Smooth muscle cell (in vitro differentiated cells): ENCODE data around the gene SLC12A8. TPM values are rescaled to one million over a fixed set of nuclear protein-coding genes. Genes with fewer than 3 reads are reported as not detected.
"Not testable (repeated sequence)": the region's sequence is repeated elsewhere in the genome, so short reads cannot be mapped to it uniquely, and the experiment has no call there.

Experiments
- DNase-seq: peaks from one replicate; lab custom pipeline; 2025; ENCODE audit not compliant: unreplicated experiment; lab: John Stamatoyannopoulos, UW
- H2AFZ ChIP-seq: fragments of 200-600 bp; sonication (generic); 2 replicates; pipeline ENCODE4 v1.6.0; 2016; ENCODE audit warnings: antibody characterized with exemption, low read depth, mild to moderate bottlenecking
- H3F3A ChIP-seq: fragments of 200-600 bp; sonication (generic); 2 replicates; pipeline ENCODE4 v1.6.0; 2017; ENCODE audit warnings: antibody characterized with exemption, low read depth
- H3K27ac ChIP-seq: fragments of 200-600 bp; sonication (generic); 2 replicates; pipeline ENCODE4 v1.5.1; 2016; ENCODE audit warnings: low read depth, mild to moderate bottlenecking
- H3K27me3 ChIP-seq: fragments of 200-600 bp; sonication (generic); 2 replicates; pipeline ENCODE4 v1.6.1; 2016; ENCODE audit warnings: low read depth, mild to moderate bottlenecking
- H3K36me3 ChIP-seq: fragments of 200-600 bp; sonication (generic); 2 replicates; pipeline ENCODE4 v1.5.1; 2016; ENCODE audit warnings: low read depth
- H3K4me1 ChIP-seq: fragments of 200-600 bp; sonication (generic); 2 replicates; pipeline ENCODE4 v1.5.1; 2016; ENCODE audit warnings: low read depth
- H3K4me2 ChIP-seq: fragments of 200-600 bp; sonication (generic); 2 replicates; pipeline ENCODE4 v1.6.0; 2016; ENCODE audit warnings: mild to moderate bottlenecking
- H3K4me3 ChIP-seq: fragments of 200-600 bp; sonication (generic); 2 replicates; pipeline ENCODE4 v1.5.1; 2016; ENCODE audit warnings: mild to moderate bottlenecking
- H3K79me2 ChIP-seq: fragments of 200-600 bp; sonication (generic); 2 replicates; pipeline ENCODE4 v1.6.0; 2016; ENCODE audit warnings: low read depth, mild to moderate bottlenecking
- H3K9ac ChIP-seq: fragments of 200-600 bp; sonication (generic); 2 replicates; pipeline ENCODE4 v1.6.0; 2016; ENCODE audit warnings: low read depth
- H3K9me3 ChIP-seq: fragments of 200-600 bp; sonication (generic); replicated peaks from 2 replicates; pipeline ENCODE4 v1.5.1; 2016; ENCODE audit warnings: low read depth
- H4K20me1 ChIP-seq: fragments of 200-600 bp; sonication (generic); 2 replicates; pipeline ENCODE4 v1.6.0; 2016; ENCODE audit warnings: low read depth
- WGBS: methylation state at CpG from one replicate; pipeline ENCODE4 v1.1.7; 2016; ENCODE audit warnings: low lambda C conversion rate; 5-methylcytosine and 5-hydroxymethylcytosine counted together
- polyA plus RNA-seq: library from polyadenylated mRNA; unstranded; fragments of >200 nt; fragmentation: Nextera tagmentation; extraction: Ambion mirVana; gene quantifications from 2 replicates; pipeline ENCODE4 v1.2.1, GENCODE V29; 2016
- total RNA-seq: library from RNA; depleted of rRNA; stranded (reverse); fragments of >200 nt; gene quantifications from 2 replicates; pipeline ENCODE4 v1.2.3, GENCODE V29; 2014
- TF ChIP-seq, protein P1 (sequence below): fragments of 200-600 bp; sonication (generic); IDR thresholded peaks from 2 replicates; pipeline ENCODE4 v1.5.1; 2017; ENCODE audit warnings: borderline replicate concordance, mild to moderate bottlenecking, antibody characterized with exemption; ENCODE audit not compliant: insufficient read depth, poor library complexity, severe bottlenecking

Gene SLC12A8
- total and polyA plus RNA-seq, 2 experiments from 2014 or later, result 28.5 to 54.3 TPM

DNA sequence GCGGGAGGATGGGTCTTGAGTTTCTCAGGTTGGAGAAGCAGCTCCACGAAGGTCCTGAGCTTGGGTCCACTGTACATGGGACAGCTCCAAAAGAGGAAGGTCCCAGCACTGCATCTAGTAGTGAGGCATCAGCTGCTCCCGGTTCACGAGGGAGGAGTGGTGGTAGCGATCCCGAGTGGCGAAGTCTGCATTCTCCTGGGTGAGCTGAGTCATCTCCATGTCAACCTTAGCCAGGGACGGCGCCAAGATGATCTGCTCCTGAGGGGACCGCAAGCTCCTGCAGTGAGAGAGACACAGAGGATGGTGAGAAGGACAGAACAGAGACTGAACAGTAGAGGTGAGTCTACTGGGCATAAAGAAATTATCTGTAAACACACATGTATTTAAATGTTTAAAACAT is 128.8 kb downstream of the SLC12A8 start:
- DNase-seq, result no peak
- Histone ChIP-seq H3K9ac (no peak overlapping the region), H3K4me2 (no peak overlapping the region), H2AFZ (no peak overlapping the region), H3K27ac (no peak overlapping the region), H3F3A (peaks cover 5% of the 10 kb centered on the region), H3K36me3 (no peaks in the 10 kb centered on the region), H3K9me3 (no peaks in the 10 kb centered on the region), H3K27me3 (no peaks in the 10 kb centered on the region), H3K79me2 (no peaks in the 10 kb centered on the region), H3K4me3 (no peak overlapping the region), H3K4me1 (no peaks in the 10 kb centered on the region), H4K20me1 (no peaks in the 10 kb centered on the region)
- TF ChIP-seq, protein P1, sequence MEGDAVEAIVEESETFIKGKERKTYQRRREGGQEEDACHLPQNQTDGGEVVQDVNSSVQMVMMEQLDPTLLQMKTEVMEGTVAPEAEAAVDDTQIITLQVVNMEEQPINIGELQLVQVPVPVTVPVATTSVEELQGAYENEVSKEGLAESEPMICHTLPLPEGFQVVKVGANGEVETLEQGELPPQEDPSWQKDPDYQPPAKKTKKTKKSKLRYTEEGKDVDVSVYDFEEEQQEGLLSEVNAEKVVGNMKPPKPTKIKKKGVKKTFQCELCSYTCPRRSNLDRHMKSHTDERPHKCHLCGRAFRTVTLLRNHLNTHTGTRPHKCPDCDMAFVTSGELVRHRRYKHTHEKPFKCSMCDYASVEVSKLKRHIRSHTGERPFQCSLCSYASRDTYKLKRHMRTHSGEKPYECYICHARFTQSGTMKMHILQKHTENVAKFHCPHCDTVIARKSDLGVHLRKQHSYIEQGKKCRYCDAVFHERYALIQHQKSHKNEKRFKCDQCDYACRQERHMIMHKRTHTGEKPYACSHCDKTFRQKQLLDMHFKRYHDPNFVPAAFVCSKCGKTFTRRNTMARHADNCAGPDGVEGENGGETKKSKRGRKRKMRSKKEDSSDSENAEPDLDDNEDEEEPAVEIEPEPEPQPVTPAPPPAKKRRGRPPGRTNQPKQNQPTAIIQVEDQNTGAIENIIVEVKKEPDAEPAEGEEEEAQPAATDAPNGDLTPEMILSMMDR, result no peak
- 75% methylated on average over 10 of the region's 10 CpGs for WGBS

DNA sequence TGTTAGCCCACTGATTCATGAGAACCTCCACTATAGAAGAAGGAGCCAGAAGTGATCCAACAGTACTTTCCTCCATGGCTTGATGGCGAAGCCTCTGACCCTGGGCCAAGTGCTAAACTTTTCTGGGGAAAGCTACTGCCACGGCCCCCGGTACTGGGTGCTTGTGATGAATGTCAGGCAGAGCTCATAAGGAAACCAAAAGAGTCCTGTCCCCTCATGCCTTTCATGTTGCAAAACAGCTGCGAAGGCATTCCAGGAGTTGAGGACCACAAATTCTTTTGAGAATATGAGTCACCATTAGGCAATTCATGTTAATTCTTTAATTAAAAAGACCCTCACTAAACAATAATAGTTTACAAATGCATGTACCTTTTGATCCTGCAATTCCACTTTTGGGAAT is 130.2 kb downstream of the SLC12A8 start:
- H3K9ac ChIP-seq, result not testable (repeated sequence)

DNA sequence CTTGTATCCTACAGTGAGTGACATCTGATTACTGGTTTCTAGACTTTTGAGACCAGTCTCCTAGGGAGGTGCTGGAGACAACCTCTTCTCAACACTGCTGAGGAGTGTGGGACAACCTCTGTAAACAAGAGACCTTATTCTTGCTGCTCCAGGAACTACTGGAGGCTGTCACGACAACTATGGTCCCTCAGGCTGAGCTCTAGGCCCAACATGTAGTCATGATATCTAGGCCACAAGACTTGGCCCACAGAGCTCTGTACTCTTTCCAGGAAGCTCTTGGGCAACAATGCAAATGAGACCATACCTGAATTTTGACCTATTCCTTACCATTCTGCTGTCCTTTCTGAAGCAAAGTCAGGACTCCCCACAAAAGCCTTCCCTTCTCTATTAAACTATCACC is 132.5 kb downstream of the SLC12A8 start:
- H3K4me3 ChIP-seq, result no peak overlapping the region
- no peaks in the 10 kb centered on the region for H3K4me1 ChIP-seq
- H3F3A ChIP-seq, result no peaks in the 10 kb centered on the region
- TF ChIP-seq, protein P1, result no peak
- H3K27me3 ChIP-seq, result no peaks in the 10 kb centered on the region
- H3K9me3 ChIP-seq, result no peaks in the 10 kb centered on the region
- H3K79me2 ChIP-seq, result no peaks in the 10 kb centered on the region
- H2AFZ ChIP-seq, result no peak overlapping the region
- no peaks in the 10 kb centered on the region for H3K36me3 ChIP-seq
- no peak overlapping the region for H3K27ac ChIP-seq
- 73% methylated on average over 1 of the region's 1 CpG for WGBS
- no peak overlapping the region for H3K9ac ChIP-seq
- H4K20me1 ChIP-seq, result no peaks in the 10 kb centered on the region
- no peak overlapping the region for H3K4me2 ChIP-seq
- DNase-seq, result no peak

More for the DNA sequence above, 130.2 kb downstream of the SLC12A8 start:
- not testable (repeated sequence) for H3F3A ChIP-seq, H4K20me1 ChIP-seq, DNase-seq, H3K27ac ChIP-seq, H2AFZ ChIP-seq, H3K79me2 ChIP-seq, H3K9me3 ChIP-seq, H3K4me3 ChIP-seq, H3K36me3 ChIP-seq, H3K4me1 ChIP-seq, H3K4me2 ChIP-seq, H3K27me3 ChIP-seq
- 51% methylated on average over 4 of the region's 4 CpGs for WGBS

DNA sequence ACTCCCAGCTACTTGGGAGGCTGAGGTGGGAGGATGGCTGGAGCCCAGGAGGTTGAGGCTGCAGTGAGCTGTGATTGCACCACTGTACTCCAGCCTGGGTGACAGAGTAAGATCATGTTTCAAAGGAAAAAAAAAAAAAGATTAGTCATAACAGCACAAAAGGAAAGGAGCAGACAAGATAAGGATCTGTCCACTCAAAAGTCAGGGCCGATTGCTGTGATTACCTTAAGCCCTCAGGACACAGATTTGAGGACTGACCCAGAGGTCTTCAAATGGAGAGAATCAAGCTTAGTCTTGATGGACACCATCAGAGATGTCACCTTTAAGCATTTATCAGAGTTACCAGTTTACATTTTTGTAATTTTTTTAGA is 132.9 kb downstream of the SLC12A8 start:
- Histone ChIP-seq H4K20me1 (no peaks in the 10 kb centered on the region), H3K27ac (no peak overlapping the region), H3F3A (no peaks in the 10 kb centered on the region), H3K36me3 (no peaks in the 10 kb centered on the region), H3K4me3 (no peak overlapping the region), H3K9ac (no peak overlapping the region), H3K27me3 (no peaks in the 10 kb centered on the region), H3K79me2 (no peaks in the 10 kb centered on the region), H3K9me3 (no peaks in the 10 kb centered on the region), H3K4me2 (no peak overlapping the region), H2AFZ (no peak overlapping the region), H3K4me1 (no peaks in the 10 kb centered on the region)
- DNase-seq, result no peak
- TF ChIP-seq, protein P1, result no peak
- 28% methylated on average over 1 of the region's 1 CpG for WGBS
